GM21390 (cell line): ENCODE data around the gene ITGB2.

Experiments used
- ATAC-seq: cut with Tn5 transposase; IDR thresholded peaks from one replicate; pipeline ENCODE4 v1.9.1; 2021; ENCODE audit not compliant: unreplicated experiment

Gene ITGB2

GRCh38 chr21:44955798-44956175, 35.1 kb upstream of the ITGB2 start:
- ATAC-seq: no peak

DNA sequence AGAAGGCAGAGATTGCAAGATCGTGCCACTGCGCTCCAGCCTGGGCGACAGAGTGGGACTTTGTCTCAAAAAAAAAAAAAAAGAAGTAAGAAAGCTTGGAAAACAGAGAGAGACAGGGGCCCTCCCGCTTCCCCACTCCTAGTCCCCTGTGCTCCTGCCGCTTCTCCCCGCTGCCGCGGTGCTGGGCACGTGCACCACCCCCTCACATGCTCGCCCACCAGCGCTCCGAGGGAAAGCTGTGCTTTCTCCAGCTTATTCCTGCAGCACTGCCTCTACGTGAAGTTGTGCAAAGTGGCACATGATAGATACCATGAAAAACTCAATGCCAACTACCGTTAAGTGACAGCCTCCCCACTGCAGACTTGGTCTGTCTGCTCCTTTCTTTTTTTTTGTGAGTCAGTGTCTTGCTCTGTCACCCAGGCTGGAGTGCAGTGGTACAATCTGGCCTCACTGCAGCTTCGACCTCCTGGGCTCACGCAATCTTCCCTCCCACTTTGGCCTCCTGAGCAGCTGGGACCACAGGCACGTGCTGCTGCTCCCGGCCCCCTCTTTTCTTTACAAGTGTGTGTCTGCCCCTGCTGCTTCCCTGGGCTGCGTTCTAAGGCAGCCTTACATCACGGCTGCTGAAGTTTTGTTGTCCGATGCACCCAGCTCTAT, 34.6 kb upstream of the ITGB2 start:
- no peak for ATAC-seq

DNA sequence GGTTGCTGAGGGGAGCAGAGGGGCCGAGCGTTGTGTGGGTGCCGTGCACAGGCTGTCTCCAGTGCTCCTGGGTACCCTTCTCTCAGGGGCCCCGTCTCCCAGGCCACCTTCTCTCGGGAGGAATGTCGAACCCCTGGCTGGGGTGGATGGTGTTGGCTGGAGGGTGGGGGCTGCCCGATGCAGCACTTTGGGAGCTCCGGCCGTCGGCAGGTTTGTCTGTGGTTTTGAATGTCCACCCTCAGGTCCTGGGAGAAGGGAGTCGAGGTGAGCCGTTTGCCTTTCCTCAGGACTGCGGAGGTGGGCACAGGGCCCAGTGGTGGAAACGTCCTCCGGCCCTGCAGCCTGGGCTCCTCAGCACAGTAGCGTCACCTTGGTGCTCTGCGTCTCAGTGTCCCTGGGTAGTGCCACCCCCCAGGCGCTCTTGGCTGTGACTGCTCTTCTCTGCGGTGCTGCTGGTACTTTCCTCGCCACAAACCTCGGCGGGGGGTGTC, 33.6 kb upstream of the ITGB2 start:
- no peak for ATAC-seq

DNA sequence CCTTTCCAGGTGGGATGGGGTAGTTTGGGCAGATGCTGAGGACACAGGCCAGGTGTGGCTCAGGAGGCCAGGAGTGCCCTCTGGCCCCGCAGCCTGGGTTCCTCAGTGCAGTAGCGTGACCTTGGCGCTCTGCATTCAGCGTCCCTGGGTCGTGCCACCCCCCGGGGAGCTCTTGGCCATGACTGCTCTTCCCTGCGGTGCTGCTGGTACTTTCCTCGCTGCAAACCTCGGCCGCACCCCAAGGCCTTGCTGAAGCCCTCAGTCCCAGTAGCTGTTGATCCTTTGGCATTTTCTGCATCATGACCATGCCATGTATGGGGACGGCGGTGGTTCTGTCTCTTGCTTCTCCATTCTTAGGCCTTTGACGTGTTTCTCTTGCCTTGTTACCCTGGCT, 32.9 kb upstream of the ITGB2 start:
- no peak for ATAC-seq

DNA sequence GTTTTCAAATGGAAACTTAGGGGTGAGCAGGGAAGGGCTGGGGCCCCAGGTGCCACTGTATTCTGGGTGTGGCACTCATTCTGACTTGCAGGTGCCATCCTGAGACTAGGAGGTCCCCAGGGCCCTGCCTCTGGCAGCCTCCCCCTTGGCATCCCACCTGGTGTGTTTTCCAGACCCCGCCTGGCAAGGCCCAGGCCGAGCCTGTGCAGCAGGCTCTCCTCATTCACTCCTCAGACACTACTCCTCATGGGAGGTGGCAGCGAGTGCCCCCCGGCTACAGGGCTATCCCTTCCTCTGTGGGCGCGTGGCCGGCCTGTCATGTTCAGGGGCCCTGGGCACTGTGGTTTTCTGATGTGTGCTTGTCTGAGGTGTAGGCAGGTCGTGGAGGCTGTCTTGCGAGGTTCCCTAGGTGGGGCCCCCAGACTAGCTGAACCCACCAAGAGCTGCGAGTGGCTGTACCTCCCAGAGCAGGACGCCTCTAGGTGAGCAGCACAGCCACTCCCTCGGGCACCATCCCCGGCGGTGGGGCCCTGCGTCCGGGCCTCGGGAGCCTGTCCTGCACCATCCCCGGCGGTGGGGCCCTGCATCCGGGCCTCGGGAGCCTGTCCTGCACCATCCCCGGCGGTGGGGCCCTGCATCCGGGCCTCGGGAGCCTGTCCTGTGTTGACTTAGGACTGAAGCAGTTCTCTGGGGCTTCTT, 32.4 kb upstream of the ITGB2 start:
- ATAC-seq: no peak

GRCh38 chr21:44952116-44952928, 31.6 kb upstream of the ITGB2 start:
- no peak for ATAC-seq

DNA sequence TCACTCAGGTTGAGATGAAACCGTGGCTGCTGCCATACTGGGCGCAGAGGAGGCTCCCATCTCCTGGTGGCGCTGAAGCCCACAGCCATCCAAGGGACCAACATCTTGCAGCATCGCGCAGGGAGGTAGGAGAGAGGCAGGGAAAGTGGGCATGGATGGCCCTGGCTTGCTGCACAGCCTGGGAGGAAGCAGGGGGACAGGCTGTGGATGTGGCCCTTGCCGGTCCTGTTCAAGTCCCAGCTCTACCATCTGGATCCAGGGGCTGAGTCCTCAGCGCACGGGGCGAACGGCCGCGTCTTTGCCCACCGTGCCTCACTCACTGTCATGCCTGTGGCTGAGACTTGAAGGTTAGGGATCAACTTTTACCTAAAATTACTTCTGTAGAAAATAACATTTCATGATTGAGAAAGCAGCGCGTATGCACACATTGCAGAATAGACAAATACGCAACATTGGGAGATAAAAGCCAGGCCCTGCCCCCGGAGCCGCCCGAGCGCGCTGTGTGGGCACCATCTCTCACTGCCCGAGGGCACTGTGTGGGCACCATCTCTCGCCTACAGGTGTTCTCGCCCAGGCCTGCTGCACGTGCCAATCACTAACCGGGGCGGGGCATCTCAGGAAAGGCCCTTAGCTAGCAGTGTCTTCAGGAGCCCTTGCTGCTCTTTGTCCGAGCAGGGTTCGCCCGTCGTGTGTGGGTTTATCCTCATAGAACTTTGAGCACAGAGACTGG, 30.7 kb upstream of the ITGB2 start:
- no peak for ATAC-seq

GRCh38 chr21:44950351-44950750, 29.7 kb upstream of the ITGB2 start:
- no peak for ATAC-seq

DNA sequence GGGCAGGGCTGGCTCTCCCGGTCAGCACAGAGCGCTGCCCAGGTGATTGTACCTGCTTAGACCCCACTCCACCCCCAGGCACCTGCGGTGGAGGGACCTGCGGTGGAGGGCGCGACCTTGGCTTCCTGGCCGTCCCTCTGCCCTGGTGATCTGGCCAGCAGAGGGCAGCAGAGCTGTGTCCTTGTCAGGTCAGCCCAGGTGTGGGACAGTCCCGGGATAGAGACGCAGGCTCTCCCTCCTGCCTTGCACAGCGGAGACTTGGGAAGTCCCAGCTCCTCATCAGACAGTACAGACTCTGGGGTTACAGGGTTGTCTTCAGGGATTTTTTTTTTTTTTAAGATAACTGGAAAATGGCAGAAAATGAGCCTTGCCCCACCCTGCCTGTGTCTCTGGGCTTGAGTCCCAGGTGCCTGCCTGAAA, 29.1 kb upstream of the ITGB2 start:
- ATAC-seq: no peak

GRCh38 chr21:44949161-44949778, 28.6 kb upstream of the ITGB2 start:
- ATAC-seq: no peak

DNA sequence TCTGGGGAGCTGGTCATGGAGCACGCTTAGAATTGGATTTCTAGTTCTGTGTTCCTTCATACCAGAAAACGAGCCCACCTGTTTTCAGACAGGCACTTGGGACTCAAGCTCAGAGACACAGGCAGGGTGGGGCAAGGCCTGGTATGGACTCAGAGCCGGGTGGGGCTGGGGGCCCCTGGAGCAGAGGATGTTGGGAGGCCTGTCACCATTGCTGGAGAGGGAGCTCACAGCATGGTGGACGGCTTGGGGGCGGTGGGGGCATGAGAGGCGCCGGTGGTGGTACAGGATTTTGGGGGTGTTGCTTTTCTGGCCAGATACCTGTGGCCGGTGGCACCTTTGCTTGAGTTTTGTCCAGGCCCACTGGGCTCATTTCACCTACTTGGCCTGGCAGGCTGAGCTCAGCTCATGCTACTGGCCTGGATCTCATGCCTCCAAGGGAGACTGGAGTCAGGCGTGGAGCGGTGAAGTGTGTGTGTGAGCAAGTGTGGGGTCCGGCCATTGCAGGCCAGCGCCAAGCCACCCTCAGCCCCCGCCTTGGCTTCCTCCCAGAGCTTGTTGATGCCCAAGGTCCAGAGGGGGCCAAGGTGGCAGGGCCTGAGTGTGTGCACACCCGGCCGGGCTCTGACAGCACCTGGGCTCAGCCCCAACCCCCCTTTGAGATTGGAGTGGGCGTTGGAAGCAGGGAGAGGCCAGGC, 27.9 kb upstream of the ITGB2 start:
- ATAC-seq: no peak

DNA sequence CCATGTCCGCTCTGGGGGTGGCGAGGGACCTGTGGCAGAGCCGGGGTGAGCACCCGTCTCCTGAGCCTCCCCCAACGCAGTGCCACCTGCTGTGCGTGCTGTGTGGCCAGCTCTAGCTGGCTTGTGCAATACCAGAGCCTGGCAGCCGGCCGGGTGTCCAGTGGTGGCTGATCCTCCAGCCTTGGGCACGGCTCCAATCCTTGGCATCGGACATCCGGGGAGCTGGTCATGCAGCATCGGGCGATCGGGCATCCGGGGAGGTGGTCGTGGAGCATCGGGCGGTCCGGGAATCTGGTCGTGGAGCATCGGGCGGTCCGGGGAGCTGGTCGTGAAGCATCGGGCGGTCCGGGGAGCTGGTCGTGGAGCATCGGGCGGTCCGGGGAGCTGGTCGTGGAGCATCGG, 27.2 kb upstream of the ITGB2 start:
- ATAC-seq: no peak

GRCh38 chr21:44947111-44947929, 26.6 kb upstream of the ITGB2 start:
- ATAC-seq: no peak

- no peak for ATAC-seq
Measured at GRCh38 chr21:44946254-44947041, 25.7 kb upstream of the ITGB2 start.

DNA sequence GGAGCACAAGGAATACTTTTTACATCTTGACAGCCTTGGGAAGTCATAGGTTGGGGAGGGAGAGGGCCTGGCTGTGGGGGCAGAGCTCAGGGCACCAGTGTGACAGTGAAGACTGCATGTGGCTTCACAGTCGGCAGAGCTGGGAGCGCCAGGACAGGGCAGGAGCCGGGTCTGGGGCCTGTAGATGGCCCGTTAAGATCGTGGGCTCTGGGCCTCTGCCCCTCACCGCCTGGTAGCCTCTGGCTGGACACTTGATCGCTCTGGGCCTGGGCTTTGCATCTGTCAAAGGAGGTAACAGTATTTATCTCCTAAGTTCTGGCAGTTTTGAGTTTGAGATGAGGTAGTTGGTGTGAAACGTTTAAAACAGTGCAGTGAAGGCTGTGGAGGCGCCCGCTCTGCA, 23.9 kb upstream of the ITGB2 start:
- no peak for ATAC-seq

- no peak for ATAC-seq
Measured at GRCh38 chr21:44943686-44944550, 23.2 kb upstream of the ITGB2 start.

GRCh38 chr21:44943005-44943685, 22.4 kb upstream of the ITGB2 start:
- ATAC-seq: no peak
